Measurements from ENCODE around the gene BORCS5. TPM values are rescaled to one million over a fixed set of nuclear protein-coding genes. Genes with fewer than 3 reads are reported as not detected.
"Not testable (repeated sequence)": the region's sequence is repeated elsewhere in the genome, so short reads cannot be mapped to it uniquely, and the experiment has no call there.

BORCS5 gene
- total RNA-seq, 1 donor from 2014 or later, result 22.7 TPM

- peaks cover 17% of the 10 kb centered on the region for H3K36me3 Mint-ChIP-seq (ENCODE audit: low read depth)
- ChIA-PET CTCF (no interaction called here), POLR2A (no interaction called here)
- peaks cover 3% of the 10 kb centered on the region for H3K9me3 Mint-ChIP-seq
- no peak overlapping the region for H3K27ac Mint-ChIP-seq
- intact Hi-C loops (cut with micrococcal nuclease), result no loop called here
- ATAC-seq (ENCODE audit: low read depth), result no peak
- no peak overlapping the region for H3K4me3 Mint-ChIP-seq
- no peaks in the 10 kb centered on the region for H3K4me1 Mint-ChIP-seq
- no peak for TF ChIP-seq CTCF (IDR thresholded peaks at IDR 0.05)
- no peak for DNase-seq
- H3K27me3 Mint-ChIP-seq, result no peaks in the 10 kb centered on the region
Measured at GRCh38 chr12:12415886-12416285, 59.0 kb downstream of the BORCS5 start.

- H3K27ac Mint-ChIP-seq; DNase-seq; POLR2A ChIA-PET; H3K4me3 Mint-ChIP-seq; CTCF ChIA-PET; intact Hi-C loops (cut with micrococcal nuclease); ATAC-seq (ENCODE audit: low read depth); H3K27me3 Mint-ChIP-seq; H3K4me1 Mint-ChIP-seq: not testable (repeated sequence)
- H3K9me3 Mint-ChIP-seq, result peaks cover 13% of the 10 kb centered on the region
- H3K36me3 Mint-ChIP-seq (ENCODE audit: low read depth), result peaks cover 38% of the 10 kb centered on the region
Measured at GRCh38 chr12:12419165-12419564, 62.3 kb downstream of the BORCS5 start.

- no peak for DNase-seq
- Mint-ChIP-seq H3K27me3 (no peaks in the 10 kb centered on the region), H3K9me3 (peaks cover 15% of the 10 kb centered on the region), H3K4me1 (no peaks in the 10 kb centered on the region), H3K27ac (no peak overlapping the region), H3K4me3 (no peak overlapping the region), H3K36me3 (ENCODE audit: low read depth) (peaks cover 45% of the 10 kb centered on the region)
- intact Hi-C loops (cut with micrococcal nuclease), result no loop called here
- no peak for ATAC-seq (ENCODE audit: low read depth)
- ChIA-PET POLR2A (no interaction called here), CTCF (no interaction called here)
- no peak for TF ChIP-seq CTCF (IDR thresholded peaks at IDR 0.05)
Measured at GRCh38 chr12:12423367-12423766, 66.5 kb downstream of the BORCS5 start.

GRCh38 chr12:12425001-12425400 is 68.1 kb downstream of the BORCS5 start:
- Mint-ChIP-seq H3K27me3 (no peaks in the 10 kb centered on the region), H3K36me3 (ENCODE audit: low read depth) (peaks cover 37% of the 10 kb centered on the region), H3K9me3 (peaks cover 15% of the 10 kb centered on the region), H3K4me3 (no peak overlapping the region), H3K4me1 (no peaks in the 10 kb centered on the region), H3K27ac (no peak overlapping the region)
- DNase-seq, result no peak
- CTCF ChIA-PET, result no interaction called here
- POLR2A ChIA-PET, result no interaction called here
- TF ChIP-seq CTCF (IDR thresholded peaks at IDR 0.05), result no peak
- intact Hi-C loops (cut with micrococcal nuclease), result no loop called here
- ATAC-seq (ENCODE audit: low read depth), result no peak

DNA sequence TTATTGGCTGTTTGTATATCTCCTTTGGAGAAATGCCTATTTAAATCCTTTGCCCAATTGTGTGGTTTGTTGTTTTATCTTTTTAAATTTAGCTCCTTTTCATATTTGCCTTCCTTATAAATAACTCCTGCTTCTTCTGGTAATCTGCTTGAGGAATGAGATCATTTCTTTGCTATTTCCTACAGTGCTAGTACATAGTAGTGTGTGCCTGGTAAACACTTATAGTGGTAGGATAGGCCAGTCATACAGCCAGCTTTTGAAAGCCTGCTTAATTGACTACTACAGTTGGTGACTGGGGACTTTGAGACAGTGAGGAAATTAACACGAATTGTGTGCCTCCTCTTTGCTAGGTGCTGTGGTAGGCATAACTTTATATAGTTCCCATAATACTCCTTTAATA is 68.7 kb downstream of the BORCS5 start:
- H3K4me3 Mint-ChIP-seq, result no peak overlapping the region
- ATAC-seq (ENCODE audit: low read depth) (no peak), DNase-seq (no peak)
- H3K9me3 Mint-ChIP-seq, result peaks cover 13% of the 10 kb centered on the region
- peaks cover 35% of the 10 kb centered on the region for H3K36me3 Mint-ChIP-seq (ENCODE audit: low read depth)
- no peak overlapping the region for H3K27ac Mint-ChIP-seq
- no peak for TF ChIP-seq CTCF (IDR thresholded peaks at IDR 0.05)
- no peaks in the 10 kb centered on the region for H3K4me1 Mint-ChIP-seq
- POLR2A ChIA-PET, result no interaction called here
- CTCF ChIA-PET, result no interaction called here
- H3K27me3 Mint-ChIP-seq, result no peaks in the 10 kb centered on the region
- intact Hi-C loops (cut with micrococcal nuclease), result no loop called here

GRCh38 chr12:12427568-12427967 is 70.7 kb downstream of the BORCS5 start:
- no peak for DNase-seq
- no peaks in the 10 kb centered on the region for H3K27me3 Mint-ChIP-seq
- H3K27ac Mint-ChIP-seq, result no peak overlapping the region
- CTCF ChIA-PET, result no interaction called here
- peaks cover 6% of the 10 kb centered on the region for H3K9me3 Mint-ChIP-seq
- intact Hi-C loops (cut with micrococcal nuclease), result no loop called here
- H3K4me1 Mint-ChIP-seq, result no peaks in the 10 kb centered on the region
- H3K4me3 Mint-ChIP-seq, result no peak overlapping the region
- POLR2A ChIA-PET, result no interaction called here
- ATAC-seq (ENCODE audit: low read depth), result no peak
- peaks cover 22% of the 10 kb centered on the region for H3K36me3 Mint-ChIP-seq (ENCODE audit: low read depth)
- TF ChIP-seq CTCF (IDR thresholded peaks at IDR 0.05), result no peak
